ENCODE measurements around the gene TBC1D22B.

Gene TBC1D22B

GRCh38 chr6:37280162-37280887 lies 22.8 kb downstream of the TBC1D22B start:
- peaks cover 27% of the 10 kb centered on the region for H3K36me3 ChIP-seq
- TF ChIP-seq, protein P1, sequence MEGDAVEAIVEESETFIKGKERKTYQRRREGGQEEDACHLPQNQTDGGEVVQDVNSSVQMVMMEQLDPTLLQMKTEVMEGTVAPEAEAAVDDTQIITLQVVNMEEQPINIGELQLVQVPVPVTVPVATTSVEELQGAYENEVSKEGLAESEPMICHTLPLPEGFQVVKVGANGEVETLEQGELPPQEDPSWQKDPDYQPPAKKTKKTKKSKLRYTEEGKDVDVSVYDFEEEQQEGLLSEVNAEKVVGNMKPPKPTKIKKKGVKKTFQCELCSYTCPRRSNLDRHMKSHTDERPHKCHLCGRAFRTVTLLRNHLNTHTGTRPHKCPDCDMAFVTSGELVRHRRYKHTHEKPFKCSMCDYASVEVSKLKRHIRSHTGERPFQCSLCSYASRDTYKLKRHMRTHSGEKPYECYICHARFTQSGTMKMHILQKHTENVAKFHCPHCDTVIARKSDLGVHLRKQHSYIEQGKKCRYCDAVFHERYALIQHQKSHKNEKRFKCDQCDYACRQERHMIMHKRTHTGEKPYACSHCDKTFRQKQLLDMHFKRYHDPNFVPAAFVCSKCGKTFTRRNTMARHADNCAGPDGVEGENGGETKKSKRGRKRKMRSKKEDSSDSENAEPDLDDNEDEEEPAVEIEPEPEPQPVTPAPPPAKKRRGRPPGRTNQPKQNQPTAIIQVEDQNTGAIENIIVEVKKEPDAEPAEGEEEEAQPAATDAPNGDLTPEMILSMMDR (IDR thresholded peaks at IDR 0.05), result no peak
- H3K4me3 ChIP-seq (ENCODE audit: low read depth in 1 of 2, low read length in 1 of 2), result no peak overlapping the region
- H3K27ac ChIP-seq, result peak overlapping the region; percentile 76
- H3K4me1 ChIP-seq (ENCODE audit: control insufficient read depth in 1 of 2, insufficient read depth in 1 of 2, low read depth in 1 of 2, low read length in 1 of 2), result peaks cover 62 to 68% of the 10 kb centered on the region in 2 experiments
- no peaks in the 10 kb centered on the region for H3K27me3 ChIP-seq
- H3K9me3 ChIP-seq, result no peaks in the 10 kb centered on the region

DNA sequence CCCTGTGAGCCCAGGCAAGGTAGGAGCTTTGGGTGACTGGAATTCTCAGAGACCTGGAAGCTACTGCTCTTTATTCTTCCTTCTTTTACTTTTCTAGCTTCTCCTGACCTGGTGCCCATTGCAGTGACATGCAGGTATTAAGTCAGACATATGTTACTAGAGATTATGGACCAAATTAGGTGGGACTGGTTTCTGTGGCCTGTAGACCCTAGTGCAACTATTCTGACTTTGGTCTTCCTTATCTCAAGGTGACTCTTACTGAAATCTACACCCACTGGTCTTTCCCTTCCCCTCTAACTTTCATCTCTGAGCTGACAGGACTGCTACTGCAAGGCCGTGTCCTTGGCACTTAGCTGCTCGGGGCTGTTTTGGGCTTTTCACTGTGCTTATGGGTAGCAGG lies 24.8 kb downstream of the TBC1D22B start:
- no peaks in the 10 kb centered on the region for H3K9me3 ChIP-seq
- no peak overlapping the region for H3K4me3 ChIP-seq (ENCODE audit: low read depth in 1 of 2, low read length in 1 of 2)
- peak overlapping the region; percentile 76 for H3K27ac ChIP-seq
- TF ChIP-seq, protein P1 (IDR thresholded peaks at IDR 0.05), result no peak
- H3K27me3 ChIP-seq, result no peaks in the 10 kb centered on the region
- H3K4me1 ChIP-seq (ENCODE audit: control insufficient read depth in 1 of 2, insufficient read depth in 1 of 2, low read depth in 1 of 2, low read length in 1 of 2), result peaks cover 42 to 48% of the 10 kb centered on the region in 2 experiments
- H3K36me3 ChIP-seq, result peaks cover 45% of the 10 kb centered on the region

DNA sequence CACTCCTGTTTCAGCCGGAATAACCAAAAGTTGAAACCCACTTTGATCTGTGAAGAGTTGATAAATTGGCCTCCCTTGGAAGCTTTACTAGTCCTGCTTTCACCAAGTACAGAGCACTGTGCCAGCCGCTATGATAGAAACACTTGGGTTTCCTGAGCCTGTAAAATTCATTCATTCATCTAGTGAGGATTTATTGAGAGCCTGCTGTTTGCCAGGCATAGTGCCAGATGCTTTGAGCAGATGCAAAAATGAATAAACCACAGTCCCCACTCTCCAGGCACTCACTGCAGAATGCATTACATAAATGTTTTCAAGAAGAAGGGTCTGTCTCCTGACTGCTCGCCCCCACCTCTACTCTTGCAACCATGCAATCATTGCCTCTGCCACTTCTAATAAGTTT lies 25.7 kb downstream of the TBC1D22B start:
- Histone ChIP-seq H3K27me3 (no peaks in the 10 kb centered on the region), H3K4me3 (ENCODE audit: low read depth in 1 of 2, low read length in 1 of 2) (no peak overlapping the region), H3K36me3 (peaks cover 52% of the 10 kb centered on the region), H3K4me1 (ENCODE audit: control insufficient read depth in 1 of 2, insufficient read depth in 1 of 2, low read depth in 1 of 2, low read length in 1 of 2) (peaks cover 34 to 43% of the 10 kb centered on the region in 2 experiments), H3K27ac (no peak overlapping the region), H3K9me3 (no peaks in the 10 kb centered on the region)
- TF ChIP-seq, protein P1 (IDR thresholded peaks at IDR 0.05), result no peak

DNA sequence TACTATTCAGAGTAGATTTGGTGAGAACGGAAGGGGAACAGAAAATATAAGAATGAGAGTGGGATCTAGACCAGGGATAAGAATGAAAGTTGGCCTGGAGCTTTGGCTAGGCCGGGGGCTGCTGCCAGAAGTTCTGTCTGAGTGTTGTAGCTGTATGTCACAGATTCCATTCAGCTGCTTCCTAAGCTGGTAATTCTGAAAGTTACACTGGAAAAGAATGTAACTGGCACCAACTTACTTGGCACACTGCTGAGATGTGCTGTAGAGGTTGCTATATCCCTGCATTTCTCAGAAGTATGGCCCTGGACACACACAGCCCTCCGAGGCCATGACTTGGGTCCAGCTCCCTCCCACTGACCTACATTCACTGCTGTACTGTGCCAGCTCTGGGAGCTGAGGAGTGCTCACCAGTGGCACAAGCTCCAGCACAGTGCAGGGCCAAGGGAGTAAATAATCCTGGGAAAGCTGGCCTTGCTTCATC lies 26.1 kb downstream of the TBC1D22B start:
- peaks cover 52% of the 10 kb centered on the region for H3K36me3 ChIP-seq
- no peak overlapping the region for H3K27ac ChIP-seq
- no peaks in the 10 kb centered on the region for H3K9me3 ChIP-seq

GRCh38 chr6:37284781-37285180 lies 27.2 kb downstream of the TBC1D22B start:
- H3K9me3 ChIP-seq, result no peaks in the 10 kb centered on the region
- peaks cover 62% of the 10 kb centered on the region for H3K36me3 ChIP-seq
- H3K27me3 ChIP-seq, result no peaks in the 10 kb centered on the region
- TF ChIP-seq, protein P1 (IDR thresholded peaks at IDR 0.05), result no peak
- H3K27ac ChIP-seq, result no peak overlapping the region
- H3K4me1 ChIP-seq (ENCODE audit: control insufficient read depth in 1 of 2, insufficient read depth in 1 of 2, low read depth in 1 of 2, low read length in 1 of 2), result peaks cover 23 to 28% of the 10 kb centered on the region in 2 experiments
- H3K4me3 ChIP-seq (ENCODE audit: low read depth in 1 of 2, low read length in 1 of 2), result no peak overlapping the region

More for the DNA sequence above, 26.1 kb downstream of the TBC1D22B start:
- Histone ChIP-seq H3K27me3 (no peaks in the 10 kb centered on the region), H3K4me1 (ENCODE audit: control insufficient read depth in 1 of 2, insufficient read depth in 1 of 2, low read depth in 1 of 2, low read length in 1 of 2) (peaks cover 34 to 38% of the 10 kb centered on the region in 2 experiments), H3K4me3 (ENCODE audit: low read depth in 1 of 2, low read length in 1 of 2) (no peak overlapping the region)
- TF ChIP-seq, protein P1 (IDR thresholded peaks at IDR 0.05), result no peak

Data from neutrophil (primary cell).